Kidney (tissue), 14 donors: Measurements from ENCODE around the gene CYB561D1. TPM values are rescaled to one million over a fixed set of nuclear protein-coding genes. Genes with fewer than 3 reads are reported as not detected.

Source experiments
- DNase-seq, 5 donors: peaks; one replicate each; pipeline ENCODE4 v3.0.0-alpha.2; 2013 to 2020
- FAIRE-seq: peaks from 2 replicates; lab custom pipeline; 2012; peaks lifted over from hg19 to GRCh38; lab: Jason Lieb, UNC
- H3K27ac ChIP-seq, 2 donors: one replicate each; pipeline ENCODE4 v1.7.0; 2013; ENCODE audit warnings: low read depth in 2 of 2, low read length in 2 of 2, inconsistent platforms in 1 of 2
- H3K27me3 ChIP-seq: one replicate; pipeline ENCODE4 v1.7.1; 2013; ENCODE audit warnings: low read length, inconsistent platforms; ENCODE audit not compliant: control insufficient read depth, insufficient read depth
- H3K36me3 ChIP-seq, 3 donors: one replicate each; pipeline versions ENCODE4 v1.7.0 to v1.7.1; 2013; ENCODE audit warnings: low read length in 3 of 3, control low read depth in 1 of 3, inconsistent platforms in 1 of 3; ENCODE audit not compliant: insufficient read depth in 3 of 3, control insufficient read depth in 2 of 3
- H3K4me1 ChIP-seq, 3 donors: one replicate each; pipeline versions ENCODE4 v1.7.0 to v1.7.1; 2013; ENCODE audit warnings: low read length in 3 of 3, inconsistent platforms in 1 of 3, low read depth in 1 of 3; ENCODE audit not compliant: control insufficient read depth in 2 of 3, insufficient read depth in 2 of 3
- H3K4me3 ChIP-seq, 3 donors: one replicate each; pipeline versions ENCODE4 v1.7.0 to v1.8.1; 2013; ENCODE audit warnings: low read length in 3 of 3, control low read depth in 1 of 3, inconsistent platforms in 1 of 3
- H3K9ac ChIP-seq, 3 donors: one replicate each; pipeline versions ENCODE4 v1.7.0 to v1.7.1; 2013; ENCODE audit warnings: low read length in 3 of 3, control low read depth in 1 of 3, inconsistent platforms in 1 of 3
- H3K9me3 ChIP-seq, 3 donors: one replicate each; pipeline versions ENCODE4 v1.7.0 to v1.7.1; 2013; ENCODE audit warnings: low read length in 3 of 3, control low read depth in 1 of 3, inconsistent platforms in 1 of 3; ENCODE audit not compliant: control insufficient read depth in 2 of 3, insufficient read depth in 1 of 3
- CTCF ChIP-seq: IDR thresholded peaks from 3 replicates; pipeline ENCODE4 v1.5.1; 2012; ENCODE audit warnings: mild to moderate bottlenecking, moderate library complexity, borderline replicate concordance; ENCODE audit not compliant: insufficient read depth; ENCODE audit errors: extremely low read depth
- intact Hi-C: fragments of 100-400 bp; cut with DNase I; formaldehyde crosslinking; loops from one replicate; pipeline ENCODE4 v1.11.1; 2022
- polyA plus RNA-seq: library from polyadenylated mRNA; stranded (reverse); fragments of 350-450 nt; fragmentation: Illumina TruSeq; extraction: RNeasy Lipid Tissue Mini Kit (QIAGEN cat#74804); gene quantifications from one replicate; pipeline ENCODE4 v1.2.3, GENCODE V29; 2014; ENCODE audit warnings: low read depth, low replicate concordance; ENCODE audit not compliant: insufficient read depth
- total RNA-seq: library from RNA; stranded (reverse); fragmentation: NEBNext Ultra II Directional; extraction: Animal tissue kit (Norgen Biotek cat#: 25700); gene quantifications from one replicate; pipeline ENCODE4 v1.2.1, GENCODE V29; 2021
- donor health status: control.
- donor health status: control.
- donor health status: control.
- donor health status: control.
- donor health status: control.
- donor health status: DM: yes; HTN: yes; CAD: no.
- donor health status: Normal renal cell carcinoma (clear cell type).

The CYB561D1 gene
- total and polyA plus RNA-seq, 2 donors from 2014 or later: 5.2 to 18.0 TPM

DNA sequence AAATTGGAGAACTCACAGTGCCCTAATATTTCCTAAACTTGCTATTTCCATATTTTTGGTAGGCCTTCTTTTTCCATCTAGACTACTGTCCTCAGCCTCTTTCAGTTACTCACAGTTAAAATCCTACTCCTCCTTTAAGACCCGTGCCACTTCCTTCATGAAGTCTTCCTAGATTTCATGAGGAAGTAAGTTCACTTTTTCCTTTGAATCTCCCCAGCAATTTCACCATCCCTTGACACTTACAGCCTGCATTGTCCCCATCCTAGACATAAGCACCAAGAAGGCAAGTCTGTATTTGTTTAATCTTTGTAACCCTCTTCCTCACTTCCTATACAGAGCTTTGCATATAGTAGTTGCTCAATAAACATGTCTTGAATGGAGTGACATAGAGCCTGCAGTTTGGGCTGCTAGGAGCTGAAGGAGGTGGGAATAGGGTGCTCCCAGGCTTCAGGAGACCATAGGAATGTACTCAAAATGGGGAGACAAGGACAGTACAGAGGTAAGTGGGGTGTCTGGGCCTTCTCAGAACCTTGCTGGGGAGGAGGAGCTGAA, 40.5 kb downstream of the CYB561D1 start:
- Histone ChIP-seq H3K36me3 (no peaks in the 10 kb centered on the region), H3K27me3 (no peaks in the 10 kb centered on the region)
- FAIRE-seq: no peak

DNA sequence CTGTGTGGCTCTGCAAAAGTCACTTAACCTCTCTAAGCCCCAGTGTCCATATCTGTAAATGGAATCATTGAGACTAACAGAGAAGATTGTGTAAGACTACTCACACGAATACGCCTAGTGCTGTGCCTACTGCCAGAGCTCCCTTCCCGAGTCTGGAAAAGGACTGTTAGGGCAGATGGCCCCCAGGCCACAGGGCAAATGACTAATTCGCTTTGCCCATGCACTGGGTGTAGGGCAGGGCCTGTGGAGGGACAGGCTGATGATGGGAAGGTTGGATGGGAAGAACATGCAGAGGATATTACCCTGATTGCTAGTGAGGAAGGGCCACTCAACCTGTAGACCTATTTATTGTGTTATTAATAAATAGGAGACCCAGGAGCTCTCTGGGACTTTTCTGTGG, 41.6 kb downstream of the CYB561D1 start:
- no peak for DNase-seq
- intact Hi-C loops: loop anchor here (10.0 kb wide), 1 partner anchor 89 kb away; no protein-coding TSS in a partner anchor

More for the DNA sequence above, 40.5 kb downstream of the CYB561D1 start:
- Histone ChIP-seq H3K4me1 (peaks cover 0 to 4% (median 0%) of the 10 kb centered on the region in 3 donors), H3K9ac (no peak overlapping the region), H3K27ac (no peak overlapping the region), H3K9me3 (no peaks in the 10 kb centered on the region), H3K4me3 (no peak overlapping the region)
- DNase-seq: no peak
- intact Hi-C loops: loop anchor here (5.0 to 10.0 kb wide), 2 partner anchors 42 to 90 kb away; partner anchors contain the start of gene CYB561D1
- no peak for TF ChIP-seq CTCF

DNA sequence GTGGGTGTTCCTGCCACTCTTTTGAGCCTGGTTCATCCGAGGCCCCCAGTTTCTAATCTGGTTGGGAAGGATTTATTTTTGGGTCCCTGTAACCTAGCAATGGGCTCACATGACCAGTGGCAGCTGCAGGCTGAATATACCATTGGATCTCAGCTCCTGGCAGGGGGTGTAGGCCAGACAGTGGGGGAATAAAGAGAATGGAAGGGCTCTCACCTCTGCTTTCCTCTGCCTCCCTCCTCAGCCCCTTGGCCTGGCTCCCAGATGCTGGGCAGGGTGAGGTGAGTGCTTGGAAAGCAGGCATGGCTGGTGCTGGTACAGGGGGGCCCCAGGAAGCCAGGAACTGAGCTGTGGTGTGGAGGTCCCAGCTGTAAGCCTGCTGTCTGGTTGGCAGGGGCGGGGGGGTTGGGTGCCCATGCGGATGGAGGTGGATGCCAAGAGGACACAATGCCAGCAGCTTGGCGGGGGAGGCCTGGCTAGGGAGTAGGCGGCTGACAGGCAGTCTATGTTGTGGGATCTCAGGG, 42.1 kb downstream of the CYB561D1 start:
- Histone ChIP-seq H3K9me3 (no peaks in the 10 kb centered on the region), H3K27ac (no peak overlapping the region), H3K9ac (no peak overlapping the region), H3K4me3 (no peak overlapping the region), H3K27me3 (no peaks in the 10 kb centered on the region), H3K4me1 (peaks cover 0 to 4% (median 0%) of the 10 kb centered on the region in 3 donors), H3K36me3 (no peaks in the 10 kb centered on the region)
- FAIRE-seq (no peak), DNase-seq (no peak)
- no peak for TF ChIP-seq CTCF
- intact Hi-C loops: loop anchor here (10.0 kb wide), 1 partner anchor 89 kb away; no protein-coding TSS in a partner anchor

More for the DNA sequence above, 41.6 kb downstream of the CYB561D1 start:
- H3K36me3 ChIP-seq: no peaks in the 10 kb centered on the region
- peaks cover 0 to 4% (median 0%) of the 10 kb centered on the region in 3 donors for H3K4me1 ChIP-seq
- no peaks in the 10 kb centered on the region for H3K9me3 ChIP-seq
- no peak for TF ChIP-seq CTCF
- no peak overlapping the region for H3K27ac ChIP-seq
- H3K27me3 ChIP-seq: no peaks in the 10 kb centered on the region
- no peak overlapping the region for H3K4me3 ChIP-seq
- no peak overlapping the region for H3K9ac ChIP-seq
- no peak for FAIRE-seq
